Measurements from ENCODE around the gene SMG5.

The SMG5 gene

DNA sequence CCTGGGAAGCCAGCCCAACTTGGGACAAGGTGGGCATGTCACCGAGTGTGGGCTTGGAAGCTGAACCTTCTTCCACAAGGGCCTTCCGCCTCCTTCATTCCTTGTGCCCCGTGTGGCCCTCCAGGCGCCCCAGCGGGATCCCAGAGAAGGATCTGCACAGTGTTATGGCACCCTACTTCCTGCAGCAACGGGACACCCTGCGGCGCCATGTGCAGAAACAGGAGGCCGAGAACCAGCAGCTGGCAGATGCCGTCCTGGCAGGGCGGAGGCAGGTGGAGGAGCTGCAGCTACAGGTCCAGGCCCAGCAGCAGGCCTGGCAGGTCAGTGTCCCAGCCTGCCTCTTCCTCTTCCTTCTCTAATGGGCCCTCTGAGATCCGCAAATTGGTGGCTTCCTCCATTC lies 46.5 kb downstream of the SMG5 start:
- TF ChIP-seq, protein P1, sequence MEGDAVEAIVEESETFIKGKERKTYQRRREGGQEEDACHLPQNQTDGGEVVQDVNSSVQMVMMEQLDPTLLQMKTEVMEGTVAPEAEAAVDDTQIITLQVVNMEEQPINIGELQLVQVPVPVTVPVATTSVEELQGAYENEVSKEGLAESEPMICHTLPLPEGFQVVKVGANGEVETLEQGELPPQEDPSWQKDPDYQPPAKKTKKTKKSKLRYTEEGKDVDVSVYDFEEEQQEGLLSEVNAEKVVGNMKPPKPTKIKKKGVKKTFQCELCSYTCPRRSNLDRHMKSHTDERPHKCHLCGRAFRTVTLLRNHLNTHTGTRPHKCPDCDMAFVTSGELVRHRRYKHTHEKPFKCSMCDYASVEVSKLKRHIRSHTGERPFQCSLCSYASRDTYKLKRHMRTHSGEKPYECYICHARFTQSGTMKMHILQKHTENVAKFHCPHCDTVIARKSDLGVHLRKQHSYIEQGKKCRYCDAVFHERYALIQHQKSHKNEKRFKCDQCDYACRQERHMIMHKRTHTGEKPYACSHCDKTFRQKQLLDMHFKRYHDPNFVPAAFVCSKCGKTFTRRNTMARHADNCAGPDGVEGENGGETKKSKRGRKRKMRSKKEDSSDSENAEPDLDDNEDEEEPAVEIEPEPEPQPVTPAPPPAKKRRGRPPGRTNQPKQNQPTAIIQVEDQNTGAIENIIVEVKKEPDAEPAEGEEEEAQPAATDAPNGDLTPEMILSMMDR (IDR thresholded peaks at IDR 0.05; ENCODE audit: low read depth, low read length): no peak
- TF ChIP-seq, protein P2, sequence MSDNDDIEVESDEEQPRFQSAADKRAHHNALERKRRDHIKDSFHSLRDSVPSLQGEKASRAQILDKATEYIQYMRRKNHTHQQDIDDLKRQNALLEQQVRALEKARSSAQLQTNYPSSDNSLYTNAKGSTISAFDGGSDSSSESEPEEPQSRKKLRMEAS (IDR thresholded peaks at IDR 0.05; ENCODE audit: low read depth, low read length): no peak
- TF ChIP-seq POLR2A (IDR thresholded peaks at IDR 0.05; ENCODE audit: extremely low read depth, insufficient read length): no peak
- no peak for TF ChIP-seq MYC (IDR thresholded peaks at IDR 0.05; ENCODE audit: low read depth, low read length)
- no peak for DNase-seq (ENCODE audit: low read depth)
- no peak overlapping the region for H3K4me3 ChIP-seq (ENCODE audit: low read depth, low read length)

DNA sequence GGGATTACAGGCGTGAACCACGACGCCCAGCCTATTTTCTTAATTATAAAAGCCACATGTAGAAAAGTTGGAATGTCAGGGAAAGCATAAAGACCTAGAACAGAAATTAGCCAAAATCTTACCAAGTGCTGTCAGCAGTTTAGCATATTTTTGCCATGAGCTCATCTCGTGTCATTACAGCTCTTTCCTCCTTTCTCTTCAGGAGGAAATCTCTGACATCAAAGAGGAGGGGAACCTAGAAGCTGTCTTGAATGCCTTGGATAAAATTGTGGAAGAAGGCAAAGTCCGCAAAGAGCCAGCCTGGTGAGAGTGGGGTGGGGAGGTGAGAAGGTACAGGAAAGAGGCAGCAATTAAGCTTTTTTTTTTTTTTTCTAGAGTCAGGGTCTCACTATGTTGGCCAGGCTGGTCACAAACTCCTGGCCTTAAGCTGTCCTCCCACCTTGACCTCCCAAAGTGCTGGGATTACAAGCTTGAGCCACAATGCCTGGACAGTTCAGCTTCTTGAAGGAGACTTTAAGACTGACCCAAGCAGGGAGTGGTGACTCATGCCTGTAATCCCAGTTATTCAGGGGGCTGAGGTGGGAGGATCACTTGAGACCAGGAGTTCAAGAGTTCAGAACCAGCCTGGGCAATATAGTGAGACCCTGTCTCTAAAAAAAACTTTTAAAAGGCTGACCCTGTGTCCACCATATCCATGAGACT lies 49.0 kb downstream of the SMG5 start:
- DNase-seq (ENCODE audit: low read depth): no peak
- no peak overlapping the region for H3K4me3 ChIP-seq (ENCODE audit: low read depth, low read length)
- TF ChIP-seq, protein P2 (IDR thresholded peaks at IDR 0.05; ENCODE audit: low read depth, low read length): no peak
- TF ChIP-seq POLR2A (IDR thresholded peaks at IDR 0.05; ENCODE audit: extremely low read depth, insufficient read length): no peak
- TF ChIP-seq, protein P1 (IDR thresholded peaks at IDR 0.05; ENCODE audit: low read depth, low read length): no peak
- TF ChIP-seq MYC (IDR thresholded peaks at IDR 0.05; ENCODE audit: low read depth, low read length): no peak

DNA sequence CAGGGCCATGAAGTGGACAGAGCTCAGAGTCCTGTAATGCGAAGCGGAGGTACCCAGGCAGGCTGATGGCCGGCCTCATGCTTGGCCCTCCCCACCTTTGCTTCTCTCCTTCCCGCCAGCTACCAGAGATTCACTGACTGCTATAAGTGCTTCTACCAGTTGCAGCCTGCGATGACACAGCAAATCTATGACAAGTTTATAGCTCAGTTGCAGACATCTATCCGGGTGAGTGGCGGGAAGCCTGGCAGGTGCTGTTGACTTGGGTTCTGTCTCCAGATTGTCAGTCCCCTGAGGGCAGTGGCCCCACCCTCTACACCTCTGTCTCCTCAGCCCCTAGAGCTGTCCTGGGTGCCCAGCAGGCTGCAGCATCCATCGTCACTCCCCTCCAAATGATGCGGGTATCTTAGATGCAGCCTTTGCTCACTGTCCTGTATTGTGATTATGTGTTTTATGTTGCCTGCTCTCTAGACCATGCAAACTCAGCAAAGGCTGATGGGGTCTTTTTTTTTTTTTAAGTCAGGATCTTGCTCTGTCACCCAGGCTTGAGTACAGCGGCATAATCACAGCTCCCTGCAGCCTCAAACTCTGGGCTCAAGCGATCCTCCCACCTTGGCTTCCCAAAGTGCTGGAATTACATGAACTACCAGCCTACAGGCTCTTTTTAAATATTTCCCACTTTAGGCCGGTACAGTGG lies 50.3 kb downstream of the SMG5 start:
- peak; percentile 33 for DNase-seq (ENCODE audit: low read depth)
- TF ChIP-seq, protein P1 (IDR thresholded peaks at IDR 0.05; ENCODE audit: low read depth, low read length): no peak
- no peak for TF ChIP-seq MYC (IDR thresholded peaks at IDR 0.05; ENCODE audit: low read depth, low read length)
- no peak for TF ChIP-seq POLR2A (IDR thresholded peaks at IDR 0.05; ENCODE audit: extremely low read depth, insufficient read length)
- TF ChIP-seq, protein P2 (IDR thresholded peaks at IDR 0.05; ENCODE audit: low read depth, low read length): no peak
- H3K4me3 ChIP-seq (ENCODE audit: low read depth, low read length): no peak overlapping the region

DNA sequence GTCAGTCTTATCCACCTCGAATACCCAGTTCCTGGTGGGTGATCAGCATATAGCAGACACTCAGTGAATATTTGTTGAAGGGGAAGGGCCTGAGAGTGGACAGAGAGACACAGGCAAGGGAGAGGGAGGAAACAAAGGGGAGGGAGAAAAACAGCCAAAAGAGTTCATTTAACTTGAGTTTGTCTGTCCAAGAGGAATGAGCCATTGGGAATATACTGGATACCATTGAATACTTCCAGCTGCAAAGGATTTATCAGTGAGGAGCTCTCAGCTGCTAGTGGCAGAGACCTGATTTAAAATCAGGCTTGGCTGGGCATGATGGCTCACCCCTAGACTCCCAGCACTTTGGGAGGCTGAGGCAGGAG lies 52.2 kb downstream of the SMG5 start:
- DNase-seq (ENCODE audit: low read depth): no peak
- TF ChIP-seq MYC (IDR thresholded peaks at IDR 0.05; ENCODE audit: low read depth, low read length) (no peak), POLR2A (IDR thresholded peaks at IDR 0.05; ENCODE audit: extremely low read depth, insufficient read length) (no peak)
- TF ChIP-seq, protein P1 (IDR thresholded peaks at IDR 0.05; ENCODE audit: low read depth, low read length): no peak
- TF ChIP-seq, protein P2 (IDR thresholded peaks at IDR 0.05; ENCODE audit: low read depth, low read length): no peak
- H3K4me3 ChIP-seq (ENCODE audit: low read depth, low read length): no peak overlapping the region

GRCh38 chr1:156229809-156230472 lies 52.7 kb downstream of the SMG5 start:
- H3K4me3 ChIP-seq (ENCODE audit: low read depth, low read length): no peak overlapping the region
- no peak for DNase-seq (ENCODE audit: low read depth)
- TF ChIP-seq, protein P1 (IDR thresholded peaks at IDR 0.05; ENCODE audit: low read depth, low read length): no peak
- TF ChIP-seq POLR2A (IDR thresholded peaks at IDR 0.05; ENCODE audit: extremely low read depth, insufficient read length): no peak
- no peak for TF ChIP-seq MYC (IDR thresholded peaks at IDR 0.05; ENCODE audit: low read depth, low read length)
- TF ChIP-seq, protein P2 (IDR thresholded peaks at IDR 0.05; ENCODE audit: low read depth, low read length): no peak

All from NB4 (cell line).